Motor neuron (in vitro differentiated cells): ENCODE measurements around the gene LHFPL6. TPM values are rescaled to one million over a fixed set of nuclear protein-coding genes. Genes with fewer than 3 reads are reported as not detected.
A peak's percentile ranks its signal among the peaks of the same experiment; 100 is the strongest.

Source experiments
- ATAC-seq, 8 experiments: fragments of 200-7000 bp; cut with Tn5 transposase; replicated peaks in 6 of 8; 2 replicates each; pipeline ENCODE4 v1.8.0; 2021; ENCODE audit warnings: mild to moderate bottlenecking in 8 of 8, moderate library complexity in 8 of 8
- H3K27ac ChIP-seq, 2 donors: fragments of 250-450 bp; sonication (Bioruptor Pico); 2 replicates each; pipeline ENCODE4 v1.9.0; 2021; ENCODE audit warnings: antibody characterized with exemption in 2 of 2, mild to moderate bottlenecking in 2 of 2, moderate library complexity in 1 of 2
- H3K4me1 ChIP-seq, 2 donors: fragments of 250-450 bp; sonication (Bioruptor Pico); replicated peaks in 1 of 2; 2 replicates each; pipeline ENCODE4 v1.6.1; 2021; ENCODE audit warnings: antibody characterized with exemption in 2 of 2, mild to moderate bottlenecking in 2 of 2, moderate library complexity in 1 of 2
- H3K4me3 ChIP-seq, 5 donors: fragments of 250-450 bp; sonication (Bioruptor Pico); 2 replicates each; pipeline ENCODE4 v1.9.0; 2021; ENCODE audit warnings: antibody characterized with exemption in 5 of 5, mild to moderate bottlenecking in 5 of 5, moderate library complexity in 4 of 5
- WGBS, 10 experiments: fragments of 450-650 bp; shearing (Covaris generic); methylation state at CpG; one replicate each; pipeline ENCODE4 v1.0.0; 2022; 5-methylcytosine and 5-hydroxymethylcytosine counted together
- in situ Hi-C, 9 experiments: fragments of 400-800 bp; cut with MboI; loops; one replicate each; pipeline ENCODE4 v1.15.0; 2021; ENCODE audit warnings: low sequenced_read_pairs in 9 of 9, low pct_unique_long_range_greater_than_20kb in 2 of 9; ENCODE audit not compliant: unreplicated experiment in 9 of 9
- total RNA-seq, 8 experiments: library from RNA; unstranded; fragments of 300-600 nt; gene quantifications; 2 replicates each; pipeline versions ENCODE4 v1.2.3 to v1.2.4, GENCODE V29; 2022

LHFPL6 gene
- total RNA-seq, 8 experiments from 2014 or later = 6.0 to 143 (median 12.0) TPM

DNA sequence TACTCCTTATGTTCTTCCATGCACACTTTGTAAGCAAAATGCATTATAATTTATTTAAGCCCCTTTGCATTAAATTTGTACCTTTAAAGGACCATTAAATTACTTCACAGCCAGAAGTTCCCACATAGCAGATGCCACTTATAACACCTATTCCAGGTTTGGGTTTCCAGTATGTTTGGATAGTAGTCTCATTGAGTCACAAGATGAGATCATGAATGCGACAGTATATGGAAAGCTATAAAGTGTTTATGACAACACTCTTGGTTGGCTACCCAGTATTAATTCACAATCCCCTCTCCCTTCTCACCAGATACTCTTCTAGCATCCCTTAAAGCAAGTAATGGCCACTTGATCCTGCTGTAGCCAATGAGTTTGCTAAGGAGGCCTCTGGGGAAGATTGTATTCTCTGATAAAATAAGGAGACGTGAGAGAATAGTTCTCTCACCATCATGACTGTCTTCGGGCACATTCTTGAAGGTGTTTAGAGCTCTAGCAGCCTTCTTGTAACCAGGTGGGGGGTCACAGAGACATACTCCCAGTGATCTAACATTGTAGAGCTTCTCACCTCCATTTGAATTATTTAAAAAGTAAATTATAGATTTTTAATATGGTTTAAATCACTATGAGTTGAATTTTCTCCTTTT, 2.8 kb upstream of the LHFPL6 start:
- in situ Hi-C loops = loop anchor here in 8 of 9 experiments (10.0 to 25.0 kb wide), 6 partner anchors 193 to 568 kb away; partner anchors contain the start of genes NHLRC3 (in 2 of the 8) and PROSER1 (in 2 of the 8)
- no peak for ATAC-seq
- 91 to 100% (median 98%) methylated on average over 1 to 3 of the region's 3 CpGs; no CpG with 5 or more reads in 2 of the 10 experiments for WGBS, 10 experiments

GRCh38 chr13:39604756-39605155, 1.8 kb upstream of the LHFPL6 start:
- no peak for ATAC-seq
- in situ Hi-C loops = loop anchor here in 8 of 9 experiments (10.0 to 25.0 kb wide), 6 partner anchors 192 to 567 kb away; partner anchors contain the start of genes NHLRC3 (in 2 of the 8) and PROSER1 (in 2 of the 8)
- WGBS, 10 experiments = 67 to 93% (median 83%) methylated on average over 3 to 5 of the region's 5 CpGs
- Histone ChIP-seq H3K4me3 (no peak overlapping the region), H3K4me1 (peaks cover 7 to 14% of the 10 kb centered on the region in 2 donors), H3K27ac (no peak overlapping the region)

More for the DNA sequence above, 2.8 kb upstream of the LHFPL6 start:
- Histone ChIP-seq H3K27ac (no peak overlapping the region), H3K4me3 (no peak overlapping the region), H3K4me1 (peaks cover 4 to 10% of the 10 kb centered on the region in 2 donors)

DNA sequence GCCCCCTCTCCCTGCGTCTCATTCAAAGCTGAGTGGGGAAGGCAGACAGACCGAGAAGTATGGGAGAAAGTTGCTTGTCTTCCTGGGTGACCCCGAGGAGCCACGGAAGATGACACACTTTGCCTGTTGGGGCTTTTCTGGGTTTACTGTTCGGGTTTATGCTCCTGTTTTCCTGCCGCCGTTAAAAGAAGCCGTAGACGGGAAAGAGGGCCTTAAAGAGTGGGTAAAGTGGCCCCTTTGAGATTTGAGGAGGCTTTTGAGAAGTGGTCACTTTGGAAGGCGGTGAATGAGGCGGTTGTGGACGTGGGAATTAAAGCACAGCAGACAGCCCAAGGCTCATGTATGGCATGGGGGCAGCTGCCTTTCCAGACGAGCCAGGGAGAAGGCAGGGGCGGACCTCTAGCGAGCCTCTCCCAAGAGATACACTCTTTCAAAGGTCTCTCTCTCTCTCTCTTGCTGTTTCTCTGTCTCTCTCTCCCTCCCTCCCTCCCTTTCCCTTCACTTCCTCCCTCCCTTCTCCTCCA, 493 bp upstream of the LHFPL6 start:
- peak; percentile 12 to 35 (median 30) for ATAC-seq
- WGBS, 10 experiments = 0 to 10% (median 0%) methylated on average over 2 to 9 of the region's 15 CpGs; no CpG with 5 or more reads in 5 of the 10 experiments
- peaks cover 7 to 16% of the 10 kb centered on the region in 2 donors for H3K4me1 ChIP-seq
- in situ Hi-C loops = loop anchor here in 8 of 9 experiments (10.0 to 25.0 kb wide), 6 partner anchors 191 to 566 kb away; partner anchors contain the start of genes NHLRC3 (in 2 of the 8) and PROSER1 (in 2 of the 8)
- H3K4me3 ChIP-seq = peak overlapping the region; percentile 48 to 84 (median 78)
- H3K27ac ChIP-seq = peak overlapping the region in 1 of 2 donors; percentile 33

DNA sequence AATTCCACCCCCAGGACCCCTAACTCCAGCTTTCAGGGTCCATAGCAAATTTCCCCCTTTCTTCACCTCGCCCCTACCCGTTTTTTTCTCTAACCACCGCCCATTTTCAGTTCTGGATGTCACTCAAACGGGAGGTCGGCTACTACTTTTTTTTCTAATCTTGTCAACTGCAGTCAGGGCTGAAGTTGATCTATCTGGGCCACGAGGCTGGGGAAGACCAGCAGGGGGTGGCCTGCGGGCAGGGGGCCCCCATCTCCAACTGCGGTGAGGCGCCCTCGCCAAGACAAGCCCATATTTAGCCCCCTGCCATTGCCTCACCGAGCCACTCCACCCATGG, 748 bp downstream of the LHFPL6 start:
- in situ Hi-C loops = loop anchor here in 8 of 9 experiments (10.0 to 25.0 kb wide), 6 partner anchors 190 to 565 kb away; partner anchors contain the start of genes NHLRC3 (in 2 of the 8) and PROSER1 (in 2 of the 8)
- peak overlapping the region; percentile 48 to 84 (median 78) for H3K4me3 ChIP-seq
- peak in 2 of 8 experiments; percentile 6 to 8 for ATAC-seq
- H3K27ac ChIP-seq = peak overlapping the region; percentile 20 to 33
- H3K4me1 ChIP-seq = peaks cover 11 to 16% of the 10 kb centered on the region in 2 donors
- 0 to 3% (median 0%) methylated on average over 1 to 7 of the region's 11 CpGs; no CpG with 5 or more reads in 5 of the 10 experiments for WGBS, 10 experiments

DNA sequence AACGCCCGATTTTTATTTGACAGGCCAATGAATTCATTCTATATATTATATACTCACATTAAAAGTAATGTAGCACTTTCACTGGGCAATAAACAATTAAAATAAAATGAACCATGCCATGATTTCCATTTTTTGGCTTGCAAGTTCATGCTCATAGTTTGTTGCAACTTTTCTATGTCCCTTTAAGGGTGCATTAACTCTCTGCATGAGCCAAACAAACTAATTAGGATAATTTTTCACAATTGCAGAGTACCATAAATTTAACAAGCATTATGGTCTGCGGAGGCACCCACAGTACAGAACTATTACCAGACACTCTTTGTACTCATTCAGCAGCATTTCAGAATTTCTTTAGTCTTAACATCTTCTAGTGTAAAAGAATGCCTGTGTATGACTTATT, 1.4 kb downstream of the LHFPL6 start:
- in situ Hi-C loops = loop anchor here in 8 of 9 experiments (10.0 to 25.0 kb wide), 6 partner anchors 189 to 564 kb away; partner anchors contain the start of genes NHLRC3 (in 2 of the 8) and PROSER1 (in 2 of the 8)
- Histone ChIP-seq H3K4me3 (peak overlapping the region; percentile 48 to 84 (median 78)), H3K27ac (no peak overlapping the region), H3K4me1 (peaks cover 11 to 16% of the 10 kb centered on the region in 2 donors)
- ATAC-seq = no peak
- WGBS, 10 experiments = 22 to 86% (median 47%) methylated on average over 2 to 3 of the region's 3 CpGs

DNA sequence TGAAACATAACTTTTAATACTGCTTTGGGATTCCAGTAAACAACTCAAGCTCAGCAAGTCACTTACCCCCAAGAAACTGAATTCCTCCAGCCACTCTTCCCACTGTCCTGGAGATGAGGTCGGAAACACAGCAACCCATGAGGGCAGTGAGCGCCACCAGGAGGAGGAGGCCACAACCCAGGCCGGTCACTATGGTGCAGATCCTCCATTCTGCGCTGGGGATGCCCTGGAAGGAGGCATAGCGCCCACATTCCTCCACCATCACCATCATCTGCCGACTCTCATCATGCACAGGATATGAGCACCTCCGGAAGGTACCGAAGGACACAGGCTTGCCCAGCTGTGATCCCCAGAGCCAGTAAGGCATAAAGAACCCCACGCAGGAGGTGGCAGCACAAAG, 2.2 kb downstream of the LHFPL6 start:
- in situ Hi-C loops = loop anchor here in 8 of 9 experiments (10.0 to 25.0 kb wide), 6 partner anchors 188 to 563 kb away; partner anchors contain the start of genes NHLRC3 (in 2 of the 8) and PROSER1 (in 2 of the 8)
- H3K27ac ChIP-seq = no peak overlapping the region
- WGBS, 10 experiments = 18 to 100% (median 63%) methylated on average over 1 to 8 of the region's 9 CpGs; no CpG with 5 or more reads in 2 of the 10 experiments
- peak overlapping the region in 3 of 5 donors; percentile 6 to 78 (median 8) for H3K4me3 ChIP-seq
- H3K4me1 ChIP-seq = peaks cover 11 to 16% of the 10 kb centered on the region in 2 donors
- peak in 2 of 8 experiments; percentile 48 to 57 for ATAC-seq

GRCh38 chr13:39599842-39600241, 3.2 kb downstream of the LHFPL6 start:
- H3K4me1 ChIP-seq = peaks cover 11 to 16% of the 10 kb centered on the region in 2 donors

GRCh38 chr13:39599012-39599411, 4.0 kb downstream of the LHFPL6 start:
- ATAC-seq = no peak
- 0 to 43% (median 14%) methylated on average over 1 of the region's 1 CpG; no CpG with 5 or more reads in 2 of the 10 experiments for WGBS, 10 experiments
- Histone ChIP-seq H3K4me3 (peak overlapping the region in 1 of 5 donors; percentile 78), H3K4me1 (peaks cover 11 to 16% of the 10 kb centered on the region in 2 donors), H3K27ac (no peak overlapping the region)
- in situ Hi-C loops = no loop called here

More at GRCh38 chr13:39599842-39600241, 3.2 kb downstream of the LHFPL6 start:
- in situ Hi-C loops = loop anchor here in 8 of 9 experiments (10.0 to 25.0 kb wide), 6 partner anchors 188 to 563 kb away; partner anchors contain the start of genes NHLRC3 (in 2 of the 8) and PROSER1 (in 2 of the 8)
- WGBS, 10 experiments = 9 to 100% (median 33%) methylated on average over 1 of the region's 1 CpG; no CpG with 5 or more reads in 3 of the 10 experiments
- ATAC-seq = no peak
- Histone ChIP-seq H3K27ac (no peak overlapping the region), H3K4me3 (peak overlapping the region in 1 of 5 donors; percentile 78)

- in situ Hi-C loops = no loop called here
- Histone ChIP-seq H3K27ac (no peak overlapping the region), H3K4me1 (peaks cover 11 to 16% of the 10 kb centered on the region in 2 donors), H3K4me3 (no peak overlapping the region)
- 9 to 100% (median 86%) methylated on average over 1 to 2 of the region's 2 CpGs; no CpG with 5 or more reads in 1 of the 10 experiments for WGBS, 10 experiments
- ATAC-seq = peak in 1 of 8 experiments; percentile 10
Observed at GRCh38 chr13:39597838-39598237, 5.2 kb downstream of the LHFPL6 start.

GRCh38 chr13:39596685-39597084, 6.3 kb downstream of the LHFPL6 start:
- WGBS, 10 experiments = 17 to 95% (median 71%) methylated on average over 1 to 3 of the region's 3 CpGs; no CpG with 5 or more reads in 2 of the 10 experiments
- peaks cover 11 to 13% of the 10 kb centered on the region in 2 donors for H3K4me1 ChIP-seq
- no peak for ATAC-seq
- no peak overlapping the region for H3K4me3 ChIP-seq
- H3K27ac ChIP-seq = no peak overlapping the region
- in situ Hi-C loops = no loop called here

DNA sequence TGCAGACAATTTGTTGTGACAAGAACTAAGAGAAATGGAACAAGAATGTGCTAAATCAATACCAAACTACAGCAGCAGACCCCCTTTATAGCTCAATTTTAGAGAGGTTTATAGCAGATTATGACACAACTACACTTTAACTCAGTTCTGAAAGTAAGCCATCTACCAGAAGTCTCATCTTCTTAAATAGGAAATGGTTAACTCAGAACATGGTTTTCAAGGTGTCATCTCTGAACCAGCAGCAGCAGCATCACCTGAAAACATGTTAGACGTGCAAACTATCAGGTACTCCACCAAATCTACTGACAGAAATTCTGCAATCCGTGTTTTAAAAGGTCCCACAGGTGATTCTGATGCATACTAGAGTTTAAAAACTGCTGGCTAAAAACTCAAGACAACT, 6.8 kb downstream of the LHFPL6 start:
- no peak for ATAC-seq
- H3K4me3 ChIP-seq = no peak overlapping the region
- H3K27ac ChIP-seq = no peak overlapping the region
- H3K4me1 ChIP-seq = peaks cover 11 to 13% of the 10 kb centered on the region in 2 donors
- WGBS, 10 experiments = 14 to 100% (median 83%) methylated on average over 1 to 2 of the region's 2 CpGs; no CpG with 5 or more reads in 5 of the 10 experiments
- in situ Hi-C loops = no loop called here

- in situ Hi-C loops = no loop called here
- H3K4me3 ChIP-seq = no peak overlapping the region
- H3K4me1 ChIP-seq = no peaks in the 10 kb centered on the region
- ATAC-seq = peak in 2 of 8 experiments; percentile 30 to 40
- H3K27ac ChIP-seq = no peak overlapping the region
- WGBS, 10 experiments = 40 to 100% (median 60%) methylated on average over 1 to 2 of the region's 2 CpGs; no CpG with 5 or more reads in 3 of the 10 experiments
Observed at GRCh38 chr13:39590466-39591036, 12.4 kb downstream of the LHFPL6 start.
